GM12874 (cell line): ENCODE measurements around the gene SMIM5.

Source experiments
- CTCF ChIP-seq: IDR thresholded peaks from 2 replicates; pipeline ENCODE4 v1.5.1; 2011; ENCODE audit warnings: low read depth, mild to moderate bottlenecking, control low read depth, low read length, moderate library complexity; ENCODE audit not compliant: insufficient read depth

Gene SMIM5

DNA sequence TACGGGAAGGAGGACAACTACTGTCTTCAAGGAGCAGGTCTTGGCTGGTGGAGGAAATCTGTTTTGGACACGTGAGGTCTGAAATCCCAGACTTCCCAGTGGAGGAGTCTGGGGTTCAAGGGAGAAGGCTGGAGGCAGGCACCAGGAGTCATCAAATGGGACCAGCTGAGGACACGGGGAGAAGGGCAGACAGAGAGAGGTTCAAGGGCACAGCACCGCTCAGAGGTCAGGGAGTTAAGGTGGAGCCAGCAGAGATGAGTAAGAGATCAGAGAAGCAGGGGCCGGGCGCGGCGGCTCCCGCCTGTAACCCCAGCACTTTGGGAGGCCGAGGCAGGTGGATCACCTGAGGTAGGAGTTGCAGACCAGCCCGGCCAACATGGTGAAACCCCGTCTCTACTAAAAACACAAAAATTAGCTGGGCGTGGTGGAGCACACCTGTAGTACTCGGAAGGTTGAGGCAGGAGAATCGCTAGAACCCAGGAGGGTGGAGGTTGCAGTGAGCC is 10.4 kb upstream of the SMIM5 start:
- no peak for TF ChIP-seq CTCF

GRCh38 chr17:75623386-75623785 is 9.8 kb upstream of the SMIM5 start:
- no peak for TF ChIP-seq CTCF

- no peak for TF ChIP-seq CTCF
Observed at GRCh38 chr17:75624021-75624420, 9.2 kb upstream of the SMIM5 start.

- no peak for TF ChIP-seq CTCF
Observed at GRCh38 chr17:75624714-75625345, 8.4 kb upstream of the SMIM5 start.

GRCh38 chr17:75625813-75626486 is 7.3 kb upstream of the SMIM5 start:
- peak; percentile 78 for TF ChIP-seq CTCF

DNA sequence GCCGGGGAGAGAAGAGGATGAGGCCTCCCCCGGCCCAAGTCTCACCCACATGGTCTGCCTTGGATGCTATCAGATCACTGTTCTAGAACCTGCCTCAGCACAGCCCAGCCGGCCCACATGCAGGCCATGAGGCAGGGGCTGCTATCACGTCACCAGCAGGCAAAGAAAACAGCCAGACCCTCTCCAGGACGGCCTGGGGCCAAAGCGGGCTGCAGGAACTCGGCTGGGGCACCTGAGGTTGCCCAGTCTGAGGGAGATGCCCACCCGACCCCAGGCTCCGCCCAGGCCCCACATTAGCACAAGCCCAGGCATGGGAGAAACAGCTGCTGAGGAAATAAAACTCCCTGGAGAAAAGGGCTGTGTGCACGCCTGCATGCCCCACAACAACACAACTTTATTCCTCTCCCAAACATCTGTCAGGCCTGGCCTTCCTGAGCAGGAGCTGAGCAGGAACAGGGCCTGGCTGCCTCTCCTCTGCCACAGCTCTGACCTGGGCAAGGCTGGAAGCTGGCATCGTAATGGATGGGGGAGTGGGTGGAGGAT is 6.7 kb upstream of the SMIM5 start:
- TF ChIP-seq CTCF = no peak

- no peak for TF ChIP-seq CTCF
Observed at GRCh38 chr17:75627094-75627493, 6.1 kb upstream of the SMIM5 start.
